H1 (cell line): Measurements from ENCODE around the gene CFHR3. TPM values are rescaled to one million over a fixed set of nuclear protein-coding genes. Genes with fewer than 3 reads are reported as not detected.

Source experiments
- BCL11A ChIP-seq, 2 experiments: IDR thresholded peaks; one replicate each; pipeline ENCODE4 v1.6.1; 2011; ENCODE audit warnings: low read depth in 2 of 2, low read length in 2 of 2, mild to moderate bottlenecking in 2 of 2
- CBX8 ChIP-seq: fragments of 300-800, 300-1000 bp; sonication (generic); IDR thresholded peaks from 2 replicates; pipeline ENCODE4 v1.7.1; 2016; ENCODE audit warnings: low read depth, low read length, borderline replicate concordance
- CTBP2 ChIP-seq: IDR thresholded peaks from 2 replicates; pipeline ENCODE4 v1.7.0; 2011; ENCODE audit warnings: borderline replicate concordance, mild to moderate bottlenecking, moderate library complexity, mixed read lengths, low read length; ENCODE audit not compliant: insufficient read depth, insufficient read length
- MAFK ChIP-seq: IDR thresholded peaks from 2 replicates; pipeline ENCODE4 v1.6.1; 2012; ENCODE audit warnings: low read depth, mild to moderate bottlenecking, improper control_type of control experiment, low read length
- RBBP5 ChIP-seq: IDR thresholded peaks from 2 replicates; pipeline ENCODE4 v1.7.1; 2012; ENCODE audit warnings: low read depth, mild to moderate bottlenecking, inconsistent platforms, low read length, moderate library complexity, borderline replicate concordance
- polyA plus RNA-seq, 7 experiments: library from polyadenylated mRNA; depleted of rRNA in 3 of 7; stranded (reverse) in 5 of 7; unstranded in 2 of 7; fragments of >200 nt in 5 of 7; fragments of 200-250 nt in 2 of 7; gene quantifications; 1 replicate in 5 of 7; 2 replicates in 1 of 7; 4 replicates in 1 of 7; pipeline versions ENCODE4 v1.2.1 to v1.2.3, GENCODE V29; 2011 to 2013; ENCODE audit warnings: missing spikeins in 2 of 7, mixed read lengths in 2 of 7
- total RNA-seq: library from RNA; stranded (reverse); fragmentation: NEBNext Ultra II Directional; extraction: Animal tissue kit (Norgen Biotek cat#: 25700); gene quantifications from 2 replicates; pipeline ENCODE4 v1.2.1, GENCODE V29; 2021

CFHR3 gene
- total and polyA plus RNA-seq, 2 of the 8 experiments (the other 6 are each of a cell fraction or from before 2014, with no cell fraction given): 0.20 to 0.52 TPM

GRCh38 chr1:196773713-196774112 lies 927 bp upstream of the CFHR3 start (continued):
- TF ChIP-seq CBX8: no peak
- TF ChIP-seq RBBP5: no peak
- TF ChIP-seq MAFK: no peak
- TF ChIP-seq CTBP2: no peak
- no peak for TF ChIP-seq BCL11A (IDR thresholded peaks at IDR 0.05; ENCODE audit: low read depth in 2 of 2, low read length in 2 of 2)
- TF ChIP-seq, all 59 proteins: peak for 0
